ENCODE data around the gene COL5A2.
A peak's percentile ranks its signal among the peaks of the same experiment; 100 is the strongest.

The COL5A2 gene

GRCh38 chr2:189188115-189188805 lies 8.7 kb upstream of the COL5A2 start:
- H3K4me3 ChIP-seq (ENCODE audit: control insufficient read depth, low read depth, low read length), result no peak overlapping the region
- TF ChIP-seq CTCF (conservative IDR thresholded peaks at IDR 0.05; ENCODE audit: control insufficient read depth, insufficient read depth, low read depth, low read length), result no peak
- no peak for DNase-seq (ENCODE audit: low read depth)

GRCh38 chr2:189183170-189183569 lies 3.6 kb upstream of the COL5A2 start:
- no peak overlapping the region for H3K4me3 ChIP-seq (ENCODE audit: control insufficient read depth, low read depth, low read length)
- no peak for TF ChIP-seq CTCF (conservative IDR thresholded peaks at IDR 0.05; ENCODE audit: control insufficient read depth, insufficient read depth, low read depth, low read length)
- no peak for DNase-seq (ENCODE audit: low read depth)

GRCh38 chr2:189181706-189182105 lies 2.1 kb upstream of the COL5A2 start:
- no peak for DNase-seq (ENCODE audit: low read depth)
- no peak overlapping the region for H3K4me3 ChIP-seq (ENCODE audit: control insufficient read depth, low read depth, low read length)
- no peak for TF ChIP-seq CTCF (conservative IDR thresholded peaks at IDR 0.05; ENCODE audit: control insufficient read depth, insufficient read depth, low read depth, low read length)

GRCh38 chr2:189178726-189179569 lies 613 bp downstream of the COL5A2 start:
- TF ChIP-seq CTCF (conservative IDR thresholded peaks at IDR 0.05; ENCODE audit: control insufficient read depth, insufficient read depth, low read depth, low read length), result no peak
- peak overlapping the region; percentile 87 for H3K4me3 ChIP-seq (ENCODE audit: control insufficient read depth, low read depth, low read length)
- peak; percentile 87 for DNase-seq (ENCODE audit: low read depth)

GRCh38 chr2:189178054-189178453 lies 1.5 kb downstream of the COL5A2 start:
- DNase-seq (ENCODE audit: low read depth), result peak; percentile 59
- peak overlapping the region; percentile 87 for H3K4me3 ChIP-seq (ENCODE audit: control insufficient read depth, low read depth, low read length)

More at GRCh38 chr2:189178054-189178453, 1.5 kb downstream of the COL5A2 start:
- peak; percentile 47 for TF ChIP-seq CTCF (conservative IDR thresholded peaks at IDR 0.05; ENCODE audit: control insufficient read depth, insufficient read depth, low read depth, low read length)
